K562 (cell line): ENCODE data around the gene TRAPPC2B. TPM values are rescaled to one million over a fixed set of nuclear protein-coding genes. Genes with fewer than 3 reads are reported as not detected.
A peak's percentile ranks its signal among the peaks of the same experiment; 100 is the strongest.

Experiments used
- ARHGAP35 ChIP-seq: fragments of 450-650 bp; IDR thresholded peaks from 2 replicates; pipeline ENCODE4 v1.6.1; 2018; ENCODE audit not compliant: partially characterized antibody
- FOXK2 ChIP-seq, 2 experiments: fragments of 450-650 bp; IDR thresholded peaks in 1 of 2; conservative IDR thresholded peaks in 1 of 2; 2 replicates each; pipeline ENCODE4 v1.6.1; 2016; ENCODE audit warnings: low read depth in 2 of 2, mild to moderate bottlenecking in 1 of 2
- GABPB1 ChIP-seq: sonication (generic); formaldehyde crosslinking; IDR thresholded peaks from 2 replicates; pipeline ENCODE4 v1.8.0; 2022; ENCODE audit warnings: mild to moderate bottlenecking, missing genetic modification reagents
- HLTF ChIP-seq: fragments of 450-650 bp; IDR thresholded peaks from 2 replicates; pipeline ENCODE4 v1.6.1; 2016
- HOXB6 ChIP-seq: fragments of 250-450 bp; sonication (Bioruptor Pico); IDR thresholded peaks from 2 replicates; pipeline ENCODE4 v1.5.1; 2022; ENCODE audit warnings: mild to moderate bottlenecking, borderline replicate concordance
- HSF4 ChIP-seq: fragments of 250-450 bp; sonication (Bioruptor Pico); IDR thresholded peaks from 2 replicates; pipeline ENCODE4 v2.1.2; 2022; ENCODE audit warnings: mild to moderate bottlenecking, moderate library complexity, borderline replicate concordance
- KDM5B ChIP-seq: fragments of 200-600 bp; sonication (generic); IDR thresholded peaks from 2 replicates; pipeline ENCODE4 v1.6.1; 2012; ENCODE audit warnings: low read depth, mild to moderate bottlenecking, moderate library complexity, low read length, control low read depth, inconsistent platforms; ENCODE audit not compliant: insufficient replicate concordance
- MBD2 ChIP-seq: sonication (generic); IDR thresholded peaks from 2 replicates; pipeline ENCODE4 v1.6.1; 2016; ENCODE audit warnings: low read depth, borderline replicate concordance
- NFIX ChIP-seq: fragments of 250-450 bp; sonication (Bioruptor Pico); IDR thresholded peaks from 2 replicates; pipeline ENCODE4 v1.4.0; 2020; ENCODE audit warnings: low read depth, mild to moderate bottlenecking, moderate library complexity
- PHF8 ChIP-seq: fragments of 200-600 bp; sonication (generic); IDR thresholded peaks from 2 replicates; pipeline ENCODE4 v1.6.1; 2012; ENCODE audit warnings: mixed run types, mild to moderate bottlenecking, inconsistent platforms, low read length, moderate library complexity, borderline replicate concordance
- PHTF2 ChIP-seq: fragments of 250-450 bp; sonication (Bioruptor Pico); IDR thresholded peaks from 2 replicates; pipeline ENCODE4 v1.5.0; 2021; ENCODE audit warnings: mild to moderate bottlenecking
- PKNOX1 ChIP-seq: fragments of 450-650 bp; IDR thresholded peaks from 2 replicates; pipeline ENCODE4 v1.6.1; 2016
- RBBP5 ChIP-seq: fragments of 200-600 bp; sonication (generic); IDR thresholded peaks from 2 replicates; pipeline ENCODE4 v1.6.1; 2012; ENCODE audit warnings: borderline replicate concordance, mild to moderate bottlenecking, low read length, control low read depth, inconsistent platforms; ENCODE audit not compliant: insufficient read depth, poor library complexity, severe bottlenecking
- U2AF2 ChIP-seq: fragments of 200-400 bp; formaldehyde crosslinking; optimal IDR thresholded peaks from 2 replicates; pipeline ENCODE3; 2017; ENCODE audit warnings: low read depth, mild to moderate bottlenecking, low read length
- XRCC3 ChIP-seq: fragments of 450-650 bp; IDR thresholded peaks from 2 replicates; pipeline ENCODE4 v1.6.1; 2017; ENCODE audit warnings: mild to moderate bottlenecking, moderate library complexity
- ZFP30 ChIP-seq: fragments of 250-450 bp; sonication (Bioruptor Pico); IDR thresholded peaks from 2 replicates; pipeline ENCODE4 v1.8.0; 2022; ENCODE audit warnings: moderate library complexity, mild to moderate bottlenecking, inconsistent platforms, borderline replicate concordance
- ZNF311 ChIP-seq: fragments of 250-450 bp; sonication (Bioruptor Pico); IDR thresholded peaks from 2 replicates; pipeline ENCODE4 v1.4.0; 2020; ENCODE audit warnings: mild to moderate bottlenecking, moderate library complexity
- ZNF778 ChIP-seq: fragments of 450-650 bp; formaldehyde crosslinking; IDR thresholded peaks from 2 replicates; pipeline ENCODE4 v1.4.0; 2020; ENCODE audit warnings: mild to moderate bottlenecking, moderate library complexity
- polyA plus RNA-seq, 8 experiments: library from polyadenylated mRNA; depleted of rRNA in 4 of 8; stranded (reverse) in 5 of 8; unstranded in 3 of 8; fragments of >200 nt; fragmentation: Nextera tagmentation in 2 of 8; fragmentation: Illumina TruSeq in 1 of 8; extraction: Ambion mirVana in 2 of 8; extraction: Trizol in 1 of 8; gene quantifications; 2 replicates each; pipeline versions ENCODE4 v1.2.1 to v1.2.3, GENCODE V29; 2011 to 2014; ENCODE audit warnings: inconsistent platforms in 1 of 8, missing spikeins in 1 of 8
- total RNA-seq, 7 experiments: library from RNA; depleted of rRNA in 6 of 7; stranded (reverse); fragments of >200 nt in 6 of 7; fragmentation: Illumina TruSeq in 2 of 7; extraction: Trizol in 2 of 7; gene quantifications; 2 replicates each; pipeline versions ENCODE4 v1.2.1 to v1.2.3, GENCODE V29; 2011 to 2021; ENCODE audit warnings: low replicate concordance in 1 of 7
- TF ChIP-seq, protein P1 (sequence below): sonication (generic); formaldehyde crosslinking; IDR thresholded peaks from 2 replicates; pipeline ENCODE4 v1.8.0; 2022; ENCODE audit warnings: missing genetic modification reagents, mild to moderate bottlenecking, moderate library complexity, borderline replicate concordance
- TF ChIP-seq, protein P2 (sequence below): fragments of 450-650 bp; formaldehyde crosslinking; IDR thresholded peaks from 2 replicates; pipeline ENCODE4 v1.4.0; 2020; ENCODE audit warnings: mild to moderate bottlenecking, moderate library complexity
- TF ChIP-seq, protein P3 (sequence below), 2 experiments: fragments of 150-350 bp in 1 of 2; IDR thresholded peaks; 2 replicates each; pipeline ENCODE4 v1.6.1; 2012 to 2016; ENCODE audit warnings: low read depth in 2 of 2, low read length in 2 of 2, mild to moderate bottlenecking in 1 of 2, moderate library complexity in 1 of 2

Gene TRAPPC2B
- total and polyA plus RNA-seq, 9 of the 15 experiments (the other 6 are each of a cell fraction or from before 2014, with no cell fraction given), result 2.2 to 20.4 (median 4.6) TPM

DNA sequence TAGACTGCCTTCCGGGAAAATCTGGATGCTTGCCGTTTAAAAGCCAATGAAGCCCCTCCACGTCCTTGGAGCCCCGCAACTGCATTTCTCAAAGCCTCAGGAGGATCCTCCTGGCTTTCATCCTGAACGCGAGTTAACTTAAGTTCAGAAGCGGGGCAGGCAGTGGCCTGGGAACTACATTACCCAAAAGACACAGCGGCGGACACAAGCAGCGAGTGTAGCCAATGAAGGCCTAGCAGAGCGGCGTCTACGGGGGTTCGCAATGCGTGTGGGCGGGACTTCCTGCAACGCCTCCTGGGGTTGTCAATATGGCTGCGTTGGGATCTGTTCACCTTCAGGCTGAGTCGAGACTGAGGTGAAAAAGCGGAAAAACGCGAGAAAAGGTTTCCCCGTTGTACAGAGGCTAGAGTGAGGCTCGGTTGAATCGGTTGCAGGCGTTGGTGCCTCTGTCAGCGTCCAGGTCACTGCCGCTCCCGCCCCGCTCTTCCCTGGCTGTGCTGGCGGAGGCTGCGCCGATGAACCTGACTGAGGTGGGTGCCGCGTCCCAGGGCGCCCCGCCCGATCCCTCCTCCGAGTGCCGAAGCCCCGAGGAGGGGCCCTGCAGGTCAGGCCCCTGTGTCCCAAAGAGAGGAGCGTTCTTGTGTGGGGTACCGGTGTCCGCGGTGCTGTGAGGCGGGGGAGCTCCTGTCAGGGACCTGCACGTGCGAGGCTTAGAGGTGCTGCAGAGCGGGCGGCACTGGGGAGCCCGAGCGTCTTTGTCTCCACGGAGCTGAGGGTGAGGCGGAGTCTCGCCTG lies 47.7 kb downstream of the TRAPPC2B start, which contains the start of gene ZNF17 (continued):
- no peak for TF ChIP-seq HSF4
- no peak for TF ChIP-seq NFIX (CRISPR knock-in tag)
- no peak for TF ChIP-seq ZNF778 (CRISPR knock-in tag)
- no peak for TF ChIP-seq HOXB6 (CRISPR knock-in tag)
- TF ChIP-seq ZNF311 (CRISPR knock-in tag), result no peak
- TF ChIP-seq MBD2, result peak; percentile 96
- TF ChIP-seq FOXK2 (conservative IDR thresholded peaks at IDR 0.05 in 1 of 2, IDR thresholded peaks at IDR 0.05 in 1 of 2; ENCODE audit: low read depth in 2 of 2), result peak; percentile 95 to 98
- TF ChIP-seq ARHGAP35, result no peak
- TF ChIP-seq, protein P1, sequence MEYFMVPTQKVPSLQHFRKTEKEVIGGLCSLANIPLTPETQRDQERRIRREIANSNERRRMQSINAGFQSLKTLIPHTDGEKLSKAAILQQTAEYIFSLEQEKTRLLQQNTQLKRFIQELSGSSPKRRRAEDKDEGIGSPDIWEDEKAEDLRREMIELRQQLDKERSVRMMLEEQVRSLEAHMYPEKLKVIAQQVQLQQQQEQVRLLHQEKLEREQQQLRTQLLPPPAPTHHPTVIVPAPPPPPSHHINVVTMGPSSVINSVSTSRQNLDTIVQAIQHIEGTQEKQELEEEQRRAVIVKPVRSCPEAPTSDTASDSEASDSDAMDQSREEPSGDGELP (CRISPR knock-in tag), result no peak
- TF ChIP-seq U2AF2, result no peak
- peak; percentile 90; the same call in 1 of the 2 replicates for TF ChIP-seq PHF8
- TF ChIP-seq RBBP5, result peak; percentile 89
- no peak for TF ChIP-seq HLTF
- no peak for TF ChIP-seq PHTF2
- TF ChIP-seq XRCC3, result no peak
- TF ChIP-seq, protein P2, sequence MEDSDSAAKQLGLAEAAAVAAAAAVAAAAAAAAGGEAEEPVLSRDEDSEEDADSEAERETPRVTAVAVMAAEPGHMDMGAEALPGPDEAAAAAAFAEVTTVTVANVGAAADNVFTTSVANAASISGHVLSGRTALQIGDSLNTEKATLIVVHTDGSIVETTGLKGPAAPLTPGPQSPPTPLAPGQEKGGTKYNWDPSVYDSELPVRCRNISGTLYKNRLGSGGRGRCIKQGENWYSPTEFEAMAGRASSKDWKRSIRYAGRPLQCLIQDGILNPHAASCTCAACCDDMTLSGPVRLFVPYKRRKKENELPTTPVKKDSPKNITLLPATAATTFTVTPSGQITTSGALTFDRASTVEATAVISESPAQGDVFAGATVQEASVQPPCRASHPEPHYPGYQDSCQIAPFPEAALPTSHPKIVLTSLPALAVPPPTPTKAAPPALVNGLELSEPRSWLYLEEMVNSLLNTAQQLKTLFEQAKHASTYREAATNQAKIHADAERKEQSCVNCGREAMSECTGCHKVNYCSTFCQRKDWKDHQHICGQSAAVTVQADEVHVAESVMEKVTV (CRISPR knock-in tag), result no peak
- TF ChIP-seq, protein P3, sequence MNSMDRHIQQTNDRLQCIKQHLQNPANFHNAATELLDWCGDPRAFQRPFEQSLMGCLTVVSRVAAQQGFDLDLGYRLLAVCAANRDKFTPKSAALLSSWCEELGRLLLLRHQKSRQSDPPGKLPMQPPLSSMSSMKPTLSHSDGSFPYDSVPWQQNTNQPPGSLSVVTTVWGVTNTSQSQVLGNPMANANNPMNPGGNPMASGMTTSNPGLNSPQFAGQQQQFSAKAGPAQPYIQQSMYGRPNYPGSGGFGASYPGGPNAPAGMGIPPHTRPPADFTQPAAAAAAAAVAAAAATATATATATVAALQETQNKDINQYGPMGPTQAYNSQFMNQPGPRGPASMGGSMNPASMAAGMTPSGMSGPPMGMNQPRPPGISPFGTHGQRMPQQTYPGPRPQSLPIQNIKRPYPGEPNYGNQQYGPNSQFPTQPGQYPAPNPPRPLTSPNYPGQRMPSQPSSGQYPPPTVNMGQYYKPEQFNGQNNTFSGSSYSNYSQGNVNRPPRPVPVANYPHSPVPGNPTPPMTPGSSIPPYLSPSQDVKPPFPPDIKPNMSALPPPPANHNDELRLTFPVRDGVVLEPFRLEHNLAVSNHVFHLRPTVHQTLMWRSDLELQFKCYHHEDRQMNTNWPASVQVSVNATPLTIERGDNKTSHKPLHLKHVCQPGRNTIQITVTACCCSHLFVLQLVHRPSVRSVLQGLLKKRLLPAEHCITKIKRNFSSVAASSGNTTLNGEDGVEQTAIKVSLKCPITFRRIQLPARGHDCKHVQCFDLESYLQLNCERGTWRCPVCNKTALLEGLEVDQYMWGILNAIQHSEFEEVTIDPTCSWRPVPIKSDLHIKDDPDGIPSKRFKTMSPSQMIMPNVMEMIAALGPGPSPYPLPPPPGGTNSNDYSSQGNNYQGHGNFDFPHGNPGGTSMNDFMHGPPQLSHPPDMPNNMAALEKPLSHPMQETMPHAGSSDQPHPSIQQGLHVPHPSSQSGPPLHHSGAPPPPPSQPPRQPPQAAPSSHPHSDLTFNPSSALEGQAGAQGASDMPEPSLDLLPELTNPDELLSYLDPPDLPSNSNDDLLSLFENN (IDR thresholded peaks at IDR 0.05; ENCODE audit: low read depth in 2 of 2, low read length in 2 of 2), result no peak
- peak; percentile 65 for TF ChIP-seq KDM5B
- peak; percentile 98 for TF ChIP-seq PKNOX1
- TF ChIP-seq ZFP30 (CRISPR knock-in tag), result no peak
- TF ChIP-seq GABPB1, result peak; percentile 95
